ENCODE measurements around the gene IL10. TPM values are rescaled to one million over a fixed set of nuclear protein-coding genes. Genes with fewer than 3 reads are reported as not detected.

Gene IL10
- polyA plus RNA-seq, 1 of the 3 experiments (the other 2 are of a cell fraction) = not detected

DNA sequence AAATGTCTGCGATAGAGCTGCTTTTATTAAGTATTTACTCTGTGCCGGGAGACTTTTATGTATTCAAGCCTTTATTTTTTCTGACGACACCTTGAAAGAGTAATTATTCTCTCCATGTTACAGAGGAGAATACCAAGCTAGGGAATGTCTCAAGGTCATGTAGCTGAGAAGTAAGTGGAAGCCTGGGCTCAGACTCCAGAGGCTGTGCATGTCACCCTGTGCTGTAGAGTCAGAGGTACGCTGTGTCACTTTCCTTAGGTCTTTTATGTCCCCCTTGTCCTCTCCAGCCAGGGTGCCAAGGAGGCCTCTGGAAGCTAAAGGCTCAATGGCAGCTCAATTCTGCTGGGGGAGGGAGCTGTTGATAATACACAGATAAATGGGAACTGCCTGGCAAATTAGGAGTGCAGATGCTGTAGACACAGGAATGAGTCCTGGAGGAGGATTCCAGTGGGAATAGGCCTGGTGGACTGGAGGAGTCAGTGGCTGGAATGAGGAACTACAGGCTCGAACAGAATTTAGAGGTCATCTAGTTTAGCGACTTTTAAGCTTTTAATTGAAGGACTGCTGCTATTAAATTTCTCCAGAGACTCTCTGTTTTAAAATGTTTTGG is 11.0 kb downstream of the IL10 start (continued):
- TF ChIP-seq, protein P1, sequence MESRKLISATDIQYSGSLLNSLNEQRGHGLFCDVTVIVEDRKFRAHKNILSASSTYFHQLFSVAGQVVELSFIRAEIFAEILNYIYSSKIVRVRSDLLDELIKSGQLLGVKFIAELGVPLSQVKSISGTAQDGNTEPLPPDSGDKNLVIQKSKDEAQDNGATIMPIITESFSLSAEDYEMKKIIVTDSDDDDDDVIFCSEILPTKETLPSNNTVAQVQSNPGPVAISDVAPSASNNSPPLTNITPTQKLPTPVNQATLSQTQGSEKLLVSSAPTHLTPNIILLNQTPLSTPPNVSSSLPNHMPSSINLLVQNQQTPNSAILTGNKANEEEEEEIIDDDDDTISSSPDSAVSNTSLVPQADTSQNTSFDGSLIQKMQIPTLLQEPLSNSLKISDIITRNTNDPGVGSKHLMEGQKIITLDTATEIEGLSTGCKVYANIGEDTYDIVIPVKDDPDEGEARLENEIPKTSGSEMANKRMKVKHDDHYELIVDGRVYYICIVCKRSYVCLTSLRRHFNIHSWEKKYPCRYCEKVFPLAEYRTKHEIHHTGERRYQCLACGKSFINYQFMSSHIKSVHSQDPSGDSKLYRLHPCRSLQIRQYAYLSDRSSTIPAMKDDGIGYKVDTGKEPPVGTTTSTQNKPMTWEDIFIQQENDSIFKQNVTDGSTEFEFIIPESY (IDR thresholded peaks at IDR 0.05; ENCODE audit: borderline replicate concordance, low read depth) = no peak
- no peak for TF ChIP-seq JUND (IDR thresholded peaks at IDR 0.05)
- no peak for TF ChIP-seq EZH2phosphoT487 (IDR thresholded peaks at IDR 0.05; ENCODE audit: borderline replicate concordance, low read depth)
- TF ChIP-seq POLR2AphosphoS5 (IDR thresholded peaks at IDR 0.05; ENCODE audit: low read depth, low read length) = no peak
- TF ChIP-seq FOXJ3 (CRISPR knock-in tag; IDR thresholded peaks at IDR 0.05) = no peak

DNA sequence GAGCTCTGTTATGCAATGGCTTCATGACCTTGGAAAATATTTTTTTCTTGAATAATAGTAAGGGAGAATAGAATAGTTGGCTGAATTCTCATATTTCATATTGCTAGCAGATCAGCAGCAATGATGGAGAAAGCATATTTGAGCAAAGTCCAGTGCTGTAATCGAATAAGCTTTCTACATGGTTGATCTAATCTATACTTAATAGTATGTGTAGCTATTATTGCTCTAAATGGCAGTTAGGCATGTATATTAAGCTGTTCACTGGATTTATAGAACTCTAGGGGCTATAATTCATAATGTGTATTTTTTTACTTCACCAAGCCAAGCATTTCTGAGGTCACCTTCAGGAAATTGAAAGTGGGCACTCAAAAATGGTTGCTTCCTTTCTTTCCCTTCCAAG is 11.7 kb downstream of the IL10 start:
- no peak overlapping the region for H3K4me2 ChIP-seq
- H3K4me3 ChIP-seq (ENCODE audit: low read depth in 2 of 2, low read length in 1 of 2) = no peak overlapping the region
- no peaks in the 10 kb centered on the region for H3K36me3 ChIP-seq (replicated peaks in 1 of 2; ENCODE audit: control insufficient read depth in 1 of 2, insufficient read depth in 2 of 2, low read length in 1 of 2)
- no peak overlapping the region for H3K9ac ChIP-seq
- H3K4me1 ChIP-seq (ENCODE audit: control insufficient read depth in 1 of 2, insufficient read depth in 2 of 2, low read depth in 1 of 2, low read length in 1 of 2) = peaks cover 0 to 7% of the 10 kb centered on the region in 2 experiments; a peak in 2 of 4 replicates
- no peak for DNase-seq
- H3K9me2 ChIP-seq = no peaks in the 10 kb centered on the region
- ChIA-PET POLR2A (no interaction called here), CTCF (interaction anchor here (0.8 to 4.6 kb wide), 17 partner anchors 8 to 238 kb away, joined by 3 to 27 read pairs (median 5); partner anchors contain the start of genes IL10, IL19 and IL20)
- no peaks in the 10 kb centered on the region; the same call in 1 of the 2 replicates for H3K27me3 ChIP-seq (ENCODE audit: insufficient read depth)
- WGBS (ENCODE audit: low lambda C conversion rate) = 14% methylated on average over 1 of the region's 1 CpG
- no peak overlapping the region for H3K27ac ChIP-seq (ENCODE audit: low read depth in 2 of 2, low read length in 1 of 2)
- no peaks in the 10 kb centered on the region for H3F3A ChIP-seq (replicated peaks; ENCODE audit: insufficient read depth)
- H2AFZ ChIP-seq (ENCODE audit: low read depth) = no peak overlapping the region
- H4K20me1 ChIP-seq (ENCODE audit: insufficient read depth) = no peaks in the 10 kb centered on the region
- H3K79me2 ChIP-seq (ENCODE audit: insufficient read depth) = no peaks in the 10 kb centered on the region
- H3K9me3 ChIP-seq = no peaks in the 10 kb centered on the region
- TF ChIP-seq GATA2 (CRISPR knock-in tag; IDR thresholded peaks at IDR 0.05) = peak; percentile 50; the same call in 1 of the 2 replicates
- no peak for TF ChIP-seq ELF1 (IDR thresholded peaks at IDR 0.05)

DNA sequence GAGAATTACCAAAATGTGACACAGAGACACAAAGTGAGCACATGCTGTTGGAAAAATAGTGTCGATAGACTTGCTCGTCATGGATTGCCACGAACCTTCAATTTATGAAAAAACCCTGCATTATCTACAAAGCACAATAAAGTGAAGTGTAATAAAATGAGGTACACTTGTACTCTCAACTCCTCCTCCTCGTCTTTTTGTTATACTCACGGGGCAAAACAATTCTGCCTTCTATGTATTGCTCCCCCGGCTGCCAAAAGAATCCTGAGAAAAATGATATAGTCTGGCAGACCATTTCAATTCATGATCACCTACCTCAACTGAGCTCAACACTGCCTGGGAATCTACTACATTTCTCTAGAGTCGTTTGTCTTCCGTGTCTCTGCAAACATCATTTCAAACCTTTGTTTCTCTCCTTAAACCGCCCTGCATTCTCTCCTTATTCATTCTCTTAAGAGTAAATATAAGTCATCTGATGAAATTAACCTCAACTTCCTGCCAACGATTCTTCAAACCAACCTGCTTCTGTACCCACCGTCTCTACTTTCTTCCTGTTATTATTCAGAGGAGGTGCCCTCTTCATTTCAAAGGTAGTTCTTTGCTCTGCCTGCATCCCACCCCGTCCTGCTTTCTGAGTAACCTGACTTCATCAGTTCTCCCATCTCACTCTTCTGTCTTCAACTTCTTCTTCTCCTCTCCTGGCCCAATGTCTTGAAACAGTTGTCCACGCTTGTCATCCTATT is 14.6 kb downstream of the IL10 start:
- Histone ChIP-seq H3K4me3 (ENCODE audit: low read depth in 2 of 2, low read length in 1 of 2) (no peak overlapping the region), H3K27me3 (ENCODE audit: insufficient read depth) (no peaks in the 10 kb centered on the region; the same call in 1 of the 2 replicates), H3K9ac (no peak overlapping the region), H3K36me3 (replicated peaks in 1 of 2; ENCODE audit: control insufficient read depth in 1 of 2, insufficient read depth in 2 of 2, low read length in 1 of 2) (no peaks in the 10 kb centered on the region), H3K4me1 (ENCODE audit: control insufficient read depth in 1 of 2, insufficient read depth in 2 of 2, low read depth in 1 of 2, low read length in 1 of 2) (peaks cover 0 to 7% of the 10 kb centered on the region in 2 experiments; a peak in 2 of 4 replicates), H3K27ac (ENCODE audit: low read depth in 2 of 2, low read length in 1 of 2) (no peak overlapping the region), H3K4me2 (no peak overlapping the region), H4K20me1 (ENCODE audit: insufficient read depth) (no peaks in the 10 kb centered on the region), H3K9me2 (no peaks in the 10 kb centered on the region), H3K9me3 (no peaks in the 10 kb centered on the region), H2AFZ (ENCODE audit: low read depth) (no peak overlapping the region), H3K79me2 (ENCODE audit: insufficient read depth) (no peaks in the 10 kb centered on the region), H3F3A (replicated peaks; ENCODE audit: insufficient read depth) (no peaks in the 10 kb centered on the region)
- TF ChIP-seq GABPA (IDR thresholded peaks at IDR 0.05; ENCODE audit: low read depth) = no peak
- no peak for TF ChIP-seq FOXM1 (IDR thresholded peaks at IDR 0.05; ENCODE audit: low read depth)
- TF ChIP-seq, protein P2, sequence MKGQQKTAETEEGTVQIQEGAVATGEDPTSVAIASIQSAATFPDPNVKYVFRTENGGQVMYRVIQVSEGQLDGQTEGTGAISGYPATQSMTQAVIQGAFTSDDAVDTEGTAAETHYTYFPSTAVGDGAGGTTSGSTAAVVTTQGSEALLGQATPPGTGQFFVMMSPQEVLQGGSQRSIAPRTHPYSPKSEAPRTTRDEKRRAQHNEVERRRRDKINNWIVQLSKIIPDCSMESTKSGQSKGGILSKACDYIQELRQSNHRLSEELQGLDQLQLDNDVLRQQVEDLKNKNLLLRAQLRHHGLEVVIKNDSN (IDR thresholded peaks at IDR 0.05; ENCODE audit: borderline replicate concordance, low read depth) = no peak
- TF ChIP-seq SIN3A (IDR thresholded peaks at IDR 0.05; ENCODE audit: borderline replicate concordance, low read depth, low read length) = no peak
- TF ChIP-seq RCOR1 (IDR thresholded peaks at IDR 0.05; ENCODE audit: low read length) = no peak
- no peak for TF ChIP-seq CHD2 (IDR thresholded peaks at IDR 0.05; ENCODE audit: low read length, partially characterized antibody)
- TF ChIP-seq MXI1 (IDR thresholded peaks at IDR 0.05; ENCODE audit: low read depth, low read length) = no peak
- TF ChIP-seq, protein P3, sequence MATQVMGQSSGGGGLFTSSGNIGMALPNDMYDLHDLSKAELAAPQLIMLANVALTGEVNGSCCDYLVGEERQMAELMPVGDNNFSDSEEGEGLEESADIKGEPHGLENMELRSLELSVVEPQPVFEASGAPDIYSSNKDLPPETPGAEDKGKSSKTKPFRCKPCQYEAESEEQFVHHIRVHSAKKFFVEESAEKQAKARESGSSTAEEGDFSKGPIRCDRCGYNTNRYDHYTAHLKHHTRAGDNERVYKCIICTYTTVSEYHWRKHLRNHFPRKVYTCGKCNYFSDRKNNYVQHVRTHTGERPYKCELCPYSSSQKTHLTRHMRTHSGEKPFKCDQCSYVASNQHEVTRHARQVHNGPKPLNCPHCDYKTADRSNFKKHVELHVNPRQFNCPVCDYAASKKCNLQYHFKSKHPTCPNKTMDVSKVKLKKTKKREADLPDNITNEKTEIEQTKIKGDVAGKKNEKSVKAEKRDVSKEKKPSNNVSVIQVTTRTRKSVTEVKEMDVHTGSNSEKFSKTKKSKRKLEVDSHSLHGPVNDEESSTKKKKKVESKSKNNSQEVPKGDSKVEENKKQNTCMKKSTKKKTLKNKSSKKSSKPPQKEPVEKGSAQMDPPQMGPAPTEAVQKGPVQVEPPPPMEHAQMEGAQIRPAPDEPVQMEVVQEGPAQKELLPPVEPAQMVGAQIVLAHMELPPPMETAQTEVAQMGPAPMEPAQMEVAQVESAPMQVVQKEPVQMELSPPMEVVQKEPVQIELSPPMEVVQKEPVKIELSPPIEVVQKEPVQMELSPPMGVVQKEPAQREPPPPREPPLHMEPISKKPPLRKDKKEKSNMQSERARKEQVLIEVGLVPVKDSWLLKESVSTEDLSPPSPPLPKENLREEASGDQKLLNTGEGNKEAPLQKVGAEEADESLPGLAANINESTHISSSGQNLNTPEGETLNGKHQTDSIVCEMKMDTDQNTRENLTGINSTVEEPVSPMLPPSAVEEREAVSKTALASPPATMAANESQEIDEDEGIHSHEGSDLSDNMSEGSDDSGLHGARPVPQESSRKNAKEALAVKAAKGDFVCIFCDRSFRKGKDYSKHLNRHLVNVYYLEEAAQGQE (IDR thresholded peaks at IDR 0.05; ENCODE audit: low read depth, low read length) = no peak
- no peak for TF ChIP-seq FOSL2 (IDR thresholded peaks at IDR 0.05; ENCODE audit: borderline replicate concordance, low read depth)
- TF ChIP-seq FOXJ3 (CRISPR knock-in tag; IDR thresholded peaks at IDR 0.05) = no peak
- no peak for TF ChIP-seq EZH2phosphoT487 (IDR thresholded peaks at IDR 0.05; ENCODE audit: borderline replicate concordance, low read depth)
- POLR2A ChIA-PET = no interaction called here
- CTCF ChIA-PET = interaction anchor here (2.8 kb wide), 1 partner anchor 23 kb away, joined by 8 read pairs; no protein-coding TSS in a partner anchor
- WGBS (ENCODE audit: low lambda C conversion rate) = 50% methylated on average over 13 of the region's 13 CpGs
- no peak for DNase-seq
